Nucleus accumbens (tissue), 56 donors: ENCODE data around the gene BAZ1B.

ENCODE experiments used
- DNase-seq, 56 donors: peaks; one replicate each; lab custom pipeline; 2025; lab: John Stamatoyannopoulos, UW

The BAZ1B gene

DNA sequence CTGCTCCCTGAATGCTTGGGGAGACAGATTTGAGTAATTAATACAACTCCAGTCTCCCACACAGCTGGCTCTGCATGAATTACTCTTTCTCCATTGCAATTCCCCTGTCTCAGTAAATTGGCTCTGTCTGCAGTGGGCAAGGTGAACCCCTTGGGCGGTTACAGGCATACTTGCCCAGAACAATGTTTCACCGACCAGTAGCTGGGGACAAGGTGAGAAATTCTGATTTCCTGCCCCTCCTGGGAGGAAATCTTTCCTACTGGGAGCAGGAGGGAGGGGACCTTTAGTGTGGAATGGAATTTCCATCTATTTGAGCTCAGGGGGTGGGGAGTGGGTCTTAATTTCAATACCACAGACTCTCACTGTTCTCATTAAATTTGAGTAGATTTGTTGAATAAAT, 130.7 kb downstream of the BAZ1B start:
- DNase-seq, result no peak
